PC-9 (cell line): Measurements from ENCODE around the gene DOCK1.

Experiments used
- EZH2 ChIP-seq: fragments of 200-600 bp; sonication (generic); IDR thresholded peaks from 2 replicates; pipeline ENCODE4 v1.8.0; 2017; ENCODE audit warnings: antibody characterized with exemption, low read depth
- TF ChIP-seq, protein P1 (sequence below): fragments of 200-600 bp; sonication (generic); conservative IDR thresholded peaks from 2 replicates; pipeline ENCODE4 v1.6.1; 2017; ENCODE audit warnings: mixed run types, antibody characterized with exemption, mild to moderate bottlenecking, moderate library complexity

DNA sequence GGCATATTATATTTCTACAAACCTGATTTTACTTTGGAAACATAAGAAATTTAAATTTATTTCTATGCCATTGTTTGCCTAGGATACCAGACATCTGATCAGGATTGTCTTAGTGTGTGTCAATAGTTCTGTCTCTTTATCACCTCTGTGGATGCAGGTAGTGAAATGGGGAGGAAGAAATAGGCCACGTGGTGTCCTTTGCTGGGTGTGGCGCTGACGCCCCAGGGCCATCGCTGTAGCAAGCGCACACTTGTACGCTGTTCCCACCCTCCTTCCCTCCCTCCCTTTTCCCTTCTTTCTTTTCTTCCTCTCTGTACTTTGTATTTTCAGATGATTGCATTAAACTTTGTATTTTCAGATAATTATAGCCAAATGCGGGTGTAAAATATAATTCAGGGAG lies 5.0 kb downstream of the DOCK1 start:
- TF ChIP-seq, protein P1, sequence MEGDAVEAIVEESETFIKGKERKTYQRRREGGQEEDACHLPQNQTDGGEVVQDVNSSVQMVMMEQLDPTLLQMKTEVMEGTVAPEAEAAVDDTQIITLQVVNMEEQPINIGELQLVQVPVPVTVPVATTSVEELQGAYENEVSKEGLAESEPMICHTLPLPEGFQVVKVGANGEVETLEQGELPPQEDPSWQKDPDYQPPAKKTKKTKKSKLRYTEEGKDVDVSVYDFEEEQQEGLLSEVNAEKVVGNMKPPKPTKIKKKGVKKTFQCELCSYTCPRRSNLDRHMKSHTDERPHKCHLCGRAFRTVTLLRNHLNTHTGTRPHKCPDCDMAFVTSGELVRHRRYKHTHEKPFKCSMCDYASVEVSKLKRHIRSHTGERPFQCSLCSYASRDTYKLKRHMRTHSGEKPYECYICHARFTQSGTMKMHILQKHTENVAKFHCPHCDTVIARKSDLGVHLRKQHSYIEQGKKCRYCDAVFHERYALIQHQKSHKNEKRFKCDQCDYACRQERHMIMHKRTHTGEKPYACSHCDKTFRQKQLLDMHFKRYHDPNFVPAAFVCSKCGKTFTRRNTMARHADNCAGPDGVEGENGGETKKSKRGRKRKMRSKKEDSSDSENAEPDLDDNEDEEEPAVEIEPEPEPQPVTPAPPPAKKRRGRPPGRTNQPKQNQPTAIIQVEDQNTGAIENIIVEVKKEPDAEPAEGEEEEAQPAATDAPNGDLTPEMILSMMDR, result no peak
- no peak for TF ChIP-seq EZH2
